ENCODE data around the gene PRDX5. TPM values are rescaled to one million over a fixed set of nuclear protein-coding genes. Genes with fewer than 3 reads are reported as not detected.

The PRDX5 gene
- total and polyA plus RNA-seq, 9 of the 15 experiments (the other 6 are each of a cell fraction or from before 2014, with no cell fraction given), result 40.8 to 327 (median 204) TPM

DNA sequence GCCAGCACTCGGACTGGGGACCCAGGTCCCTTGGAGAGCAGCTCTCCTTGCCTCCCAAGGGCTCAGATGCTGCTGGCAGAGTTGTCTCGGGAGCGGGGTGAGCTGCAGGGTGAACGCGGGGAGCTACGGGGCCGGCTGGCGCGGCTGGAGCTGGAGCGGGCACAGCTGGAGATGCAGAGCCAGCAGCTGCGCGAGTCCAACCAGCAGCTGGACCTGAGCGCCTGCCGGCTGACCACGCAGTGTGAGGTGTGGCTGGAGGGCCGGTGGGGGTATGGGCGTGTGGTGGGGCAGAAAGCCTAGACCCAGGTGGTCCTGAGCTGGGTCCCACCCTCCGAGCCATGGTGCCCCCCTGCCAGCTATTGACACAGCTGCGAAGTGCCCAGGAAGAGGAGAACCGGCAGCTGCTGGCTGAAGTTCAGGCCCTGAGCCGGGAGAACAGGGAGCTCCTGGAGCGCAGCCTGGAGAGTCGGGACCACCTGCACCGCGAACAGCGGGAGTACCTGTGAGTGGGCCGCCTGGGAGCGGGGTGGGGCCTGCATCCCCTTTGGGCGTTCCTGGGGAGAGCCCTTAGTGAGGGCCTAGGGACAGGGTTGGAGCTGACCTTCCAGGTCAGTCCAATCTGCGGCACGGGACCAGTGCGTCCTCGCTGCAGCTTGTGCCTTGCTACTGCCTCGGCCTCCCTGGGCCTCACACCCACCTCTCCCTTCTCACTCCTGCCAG lies 35.2 kb downstream of the PRDX5 start:
- CTCF ChIA-PET (ENCODE audit: low intra/inter-chr PET ratio), result no interaction called here
- POLR2A ChIA-PET, result interaction anchor here (0.5 to 1.4 kb wide), 7 partner anchors 11 to 110 kb away, joined by 3 to 5 read pairs (median 3); no protein-coding TSS in a partner anchor

More for the DNA sequence above, 35.2 kb downstream of the PRDX5 start:
- H3K9me1 ChIP-seq (ENCODE audit: control insufficient read depth, insufficient read depth, low read length), result peaks cover 3% of the 10 kb centered on the region
- H3K36me3 ChIP-seq (ENCODE audit: control insufficient read depth, insufficient read depth, low read length), result no peaks in the 10 kb centered on the region
- no peak for DNase-seq (ENCODE audit: extremely low read depth in 1 of 4, low spot score in 3 of 4)
- H3K4me2 ChIP-seq (ENCODE audit: insufficient read depth, low read length), result no peak overlapping the region
- in situ Hi-C loops (cut with MboI), result no loop called here
- H3K4me3 ChIP-seq, result no peak overlapping the region
- no peak overlapping the region for H2AFZ ChIP-seq (ENCODE audit: low read depth, low read length)
- H3K79me2 ChIP-seq (ENCODE audit: control insufficient read depth, insufficient read depth, low read length), result peaks cover 10% of the 10 kb centered on the region; the same call in 1 of the 3 replicates
- H3K27me3 ChIP-seq (ENCODE audit: control insufficient read depth in 2 of 2, insufficient read depth in 2 of 2, low read length in 2 of 2), result no peaks in the 10 kb centered on the region
- TF ChIP-seq, protein P1, sequence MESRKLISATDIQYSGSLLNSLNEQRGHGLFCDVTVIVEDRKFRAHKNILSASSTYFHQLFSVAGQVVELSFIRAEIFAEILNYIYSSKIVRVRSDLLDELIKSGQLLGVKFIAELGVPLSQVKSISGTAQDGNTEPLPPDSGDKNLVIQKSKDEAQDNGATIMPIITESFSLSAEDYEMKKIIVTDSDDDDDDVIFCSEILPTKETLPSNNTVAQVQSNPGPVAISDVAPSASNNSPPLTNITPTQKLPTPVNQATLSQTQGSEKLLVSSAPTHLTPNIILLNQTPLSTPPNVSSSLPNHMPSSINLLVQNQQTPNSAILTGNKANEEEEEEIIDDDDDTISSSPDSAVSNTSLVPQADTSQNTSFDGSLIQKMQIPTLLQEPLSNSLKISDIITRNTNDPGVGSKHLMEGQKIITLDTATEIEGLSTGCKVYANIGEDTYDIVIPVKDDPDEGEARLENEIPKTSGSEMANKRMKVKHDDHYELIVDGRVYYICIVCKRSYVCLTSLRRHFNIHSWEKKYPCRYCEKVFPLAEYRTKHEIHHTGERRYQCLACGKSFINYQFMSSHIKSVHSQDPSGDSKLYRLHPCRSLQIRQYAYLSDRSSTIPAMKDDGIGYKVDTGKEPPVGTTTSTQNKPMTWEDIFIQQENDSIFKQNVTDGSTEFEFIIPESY (CRISPR knock-in tag; IDR thresholded peaks at IDR 0.05), result 0 out of 2 replicates have a peak, but pooled peaks have one; percentile 26
- TF ChIP-seq ZNF77 (CRISPR knock-in tag; IDR thresholded peaks at IDR 0.05), result no peak
- TF ChIP-seq MAFF (IDR thresholded peaks at IDR 0.05; ENCODE audit: low read length), result no peak
- TF ChIP-seq CC2D1A (IDR thresholded peaks at IDR 0.05), result no peak
- WGBS (ENCODE audit: insufficient coverage, low coverage, missing lambda C conversion rate), result 59% methylated on average over 23 of the region's 34 CpGs
- no peaks in the 10 kb centered on the region for H4K20me1 ChIP-seq (replicated peaks; ENCODE audit: control insufficient read depth, insufficient read depth, low read length)
- ATAC-seq, result no peak
- H3K9me3 ChIP-seq (replicated peaks; ENCODE audit: control insufficient read depth, insufficient read depth, low read depth, low read length), result no peaks in the 10 kb centered on the region
- intact Hi-C loops (cut with micrococcal nuclease), result no loop called here
- peaks cover 26 to 84% of the 10 kb centered on the region in 2 experiments for H3K4me1 ChIP-seq (replicated peaks in 1 of 2; ENCODE audit: control insufficient read depth in 2 of 2, insufficient read depth in 2 of 2, low read length in 2 of 2)
- H3K27ac ChIP-seq (ENCODE audit: extremely low read depth, low read depth, low read length), result no peak overlapping the region
- BruUV-seq (replicated peaks), result no TSS peak
- FAIRE-seq, result no peak
- H3K9ac ChIP-seq (ENCODE audit: insufficient read depth in 1 of 2, low read depth in 2 of 2, low read length in 2 of 2), result peak overlapping the region in 1 of 2 experiments; percentile 24; a peak in 1 of 4 replicates
